ENCODE results near the gene ESPN.
"Not testable (repeated sequence)": the region's sequence is repeated elsewhere in the genome, so short reads cannot be mapped to it uniquely, and the experiment has no call there.

ESPN gene

GRCh38 chr1:6424619-6425593 is at the start of gene ESPN:
Gene ESPN (plus strand): TSS chr1:6424776. CDS start chr1:6424956, 180 bp downstream.
- no peak for DNase-seq

- no peak for DNase-seq
These were observed 46.4 kb upstream of the ESPN start for GRCh38 chr1:6378096-6378746.

GRCh38 chr1:6380037-6380436 is 44.5 kb upstream of the ESPN start:
- no peak for DNase-seq

GRCh38 chr1:6384135-6384534 is 40.4 kb upstream of the ESPN start:
- no peak for DNase-seq

GRCh38 chr1:6384962-6385361 is 39.6 kb upstream of the ESPN start:
- DNase-seq = no peak

GRCh38 chr1:6385488-6386191 is 38.9 kb upstream of the ESPN start:
- DNase-seq = no peak

GRCh38 chr1:6386371-6386949 is 38.1 kb upstream of the ESPN start:
- no peak for DNase-seq

GRCh38 chr1:6389971-6390370 is 34.6 kb upstream of the ESPN start:
- DNase-seq = no peak

GRCh38 chr1:6391951-6392808 is 32.4 kb upstream of the ESPN start:
- DNase-seq = peak; percentile 66

GRCh38 chr1:6392809-6393399 is 31.7 kb upstream of the ESPN start:
- no peak for DNase-seq

GRCh38 chr1:6393400-6394187 is 31.0 kb upstream of the ESPN start, which contains the start of gene ACOT7:
Gene ACOT7 (minus strand): TSS chr1:6393767. CDS start chr1:6393399, 368 bp downstream.
- peak; percentile 96 for DNase-seq

GRCh38 chr1:6395130-6395529 is 29.4 kb upstream of the ESPN start:
- not testable (repeated sequence) for DNase-seq

GRCh38 chr1:6395781-6396244 is 28.8 kb upstream of the ESPN start:
- not testable (repeated sequence) for DNase-seq

GRCh38 chr1:6396998-6397397 is 27.6 kb upstream of the ESPN start:
- no peak for DNase-seq

GRCh38 chr1:6397844-6398441 is 26.6 kb upstream of the ESPN start:
- DNase-seq = no peak

GRCh38 chr1:6399294-6399693 is 25.3 kb upstream of the ESPN start:
- no peak for DNase-seq

GRCh38 chr1:6401673-6402072 is 22.9 kb upstream of the ESPN start:
- no peak for DNase-seq

GRCh38 chr1:6408023-6408422 is 16.6 kb upstream of the ESPN start:
- no peak for DNase-seq

GRCh38 chr1:6409053-6409452 is 15.5 kb upstream of the ESPN start:
- DNase-seq = no peak

GRCh38 chr1:6409733-6410132 is 14.8 kb upstream of the ESPN start:
- DNase-seq = no peak
